Endothelial cell of umbilical vein (primary cell): Measurements from ENCODE around the gene TMEM233. TPM values are rescaled to one million over a fixed set of nuclear protein-coding genes. Genes with fewer than 3 reads are reported as not detected.

Source experiments
- BruUV-seq: library from RNA; stranded (reverse); fragments of 400-500 nt; replicated peaks from 2 replicates; lab custom pipeline; 2021; lab: Mats Ljungman, UMichigan
- CTCF ChIA-PET: fragments of 300-600, 350-600 bp; sonication (Branson Sonifier 250); formaldehyde crosslinking; loops from one replicate; lab custom pipeline; 2021; ENCODE audit warnings: antibody characterized with exemption, inconsistent platforms; lab: Charles Lee
- POLR2A ChIA-PET: fragments of 300-600, 350-600 bp; sonication (Branson Sonifier 250); formaldehyde crosslinking; loops from one replicate; lab custom pipeline; 2021; ENCODE audit warnings: antibody characterized with exemption, inconsistent platforms; lab: Charles Lee
- DNase-seq: peaks from one replicate; pipeline ENCODE4 v3.0.0-alpha.2; 2011; ENCODE audit warnings: low read depth, low spot score
- FAIRE-seq: peaks from 2 replicates; lab custom pipeline; 2011; peaks lifted over from hg19 to GRCh38; lab: Jason Lieb, UNC
- H2AFZ ChIP-seq: 2 replicates; pipeline ENCODE4 v1.6.0; 2012; ENCODE audit warnings: low read depth, low read length, control low read depth, inconsistent platforms
- H3K27ac ChIP-seq: 2 replicates; pipeline ENCODE4 v1.5.1; 2011; ENCODE audit warnings: low read depth, mild to moderate bottlenecking, control low read depth, low read length, moderate library complexity; ENCODE audit not compliant: insufficient read depth
- H3K27me3 ChIP-seq, 2 experiments: 2 replicates each; pipeline versions ENCODE4 v1.6.0 to v1.6.1; 2011; ENCODE audit warnings: low read length in 2 of 2, mixed read lengths in 1 of 2; ENCODE audit not compliant: control insufficient read depth in 2 of 2, insufficient read depth in 2 of 2
- H3K36me3 ChIP-seq, 2 experiments: 2 replicates in 1 of 2; 3 replicates in 1 of 2; pipeline ENCODE4 v1.5.1; 2011; ENCODE audit warnings: low read length in 2 of 2, mild to moderate bottlenecking in 1 of 2, moderate library complexity in 1 of 2; ENCODE audit not compliant: control insufficient read depth in 2 of 2, insufficient read depth in 2 of 2; ENCODE audit errors: extremely low read depth in 1 of 2
- H3K4me1 ChIP-seq: 3 replicates; pipeline ENCODE4 v1.5.1; 2011; ENCODE audit warnings: mild to moderate bottlenecking, low read length; ENCODE audit not compliant: control insufficient read depth, insufficient read depth; ENCODE audit errors: extremely low read depth
- H3K4me2 ChIP-seq: 2 replicates; pipeline ENCODE4 v1.6.1; 2011; ENCODE audit warnings: low read length, control low read depth, mixed read lengths; ENCODE audit not compliant: insufficient read depth
- H3K4me3 ChIP-seq, 3 experiments: fragments of 200-600 bp in 1 of 3; sonication (generic), shearing (Covaris generic) in 1 of 3; replicated peaks in 1 of 3; 2 replicates each; pipeline ENCODE4 v1.5.1; 2011 to 2016; ENCODE audit warnings: control low read depth in 3 of 3, low read length in 3 of 3, mild to moderate bottlenecking in 2 of 3, inconsistent platforms in 1 of 3, low read depth in 1 of 3, moderate library complexity in 1 of 3; ENCODE audit not compliant: insufficient read depth in 1 of 3
- H3K79me2 ChIP-seq: 2 replicates; pipeline ENCODE4 v1.6.0; 2012; ENCODE audit warnings: low read length, inconsistent platforms; ENCODE audit not compliant: control insufficient read depth, insufficient read depth
- H3K9ac ChIP-seq: replicated peaks from 2 replicates; pipeline ENCODE3; 2011; ENCODE audit warnings: low read length, control low read depth; ENCODE audit not compliant: insufficient read depth; ENCODE audit errors: extremely low read depth
- H3K9me1 ChIP-seq: replicated peaks from 3 replicates; pipeline ENCODE4 v1.6.0; 2011; ENCODE audit warnings: mild to moderate bottlenecking, low read length; ENCODE audit not compliant: control insufficient read depth, insufficient read depth; ENCODE audit errors: extremely low read depth
- H3K9me3 ChIP-seq: replicated peaks from 2 replicates; pipeline ENCODE4 v1.5.1; 2012; ENCODE audit warnings: low read length, inconsistent platforms; ENCODE audit not compliant: control insufficient read depth, insufficient read depth
- H4K20me1 ChIP-seq: replicated peaks from 2 replicates; pipeline ENCODE3; 2011; ENCODE audit warnings: mild to moderate bottlenecking, low read length; ENCODE audit not compliant: control insufficient read depth, insufficient read depth; ENCODE audit errors: extremely low read depth
- EZH2 ChIP-seq: IDR thresholded peaks from 2 replicates; pipeline ENCODE4 v1.6.1; 2012; ENCODE audit warnings: borderline replicate concordance, low read depth, mild to moderate bottlenecking, moderate library complexity, low read length, inconsistent platforms; ENCODE audit not compliant: severe bottlenecking
- FOS ChIP-seq: IDR thresholded peaks from 2 replicates; pipeline ENCODE4 v1.6.1; 2011; ENCODE audit warnings: mild to moderate bottlenecking, low read length, moderate library complexity, borderline replicate concordance; ENCODE audit not compliant: insufficient read depth
- GATA2 ChIP-seq: IDR thresholded peaks from 2 replicates; pipeline ENCODE4 v1.7.0; 2011; ENCODE audit warnings: low read depth, mild to moderate bottlenecking, moderate library complexity, mixed read lengths, low read length; ENCODE audit not compliant: insufficient read length, insufficient read depth
- JUN ChIP-seq: IDR thresholded peaks from 2 replicates; pipeline ENCODE4 v1.6.1; 2011; ENCODE audit warnings: borderline replicate concordance, low read depth; ENCODE audit not compliant: insufficient read length, insufficient read depth
- MYC ChIP-seq: IDR thresholded peaks from one replicate; pipeline ENCODE4 v1.6.1; 2011; ENCODE audit warnings: mild to moderate bottlenecking, low read depth, low read length
- POLR2A ChIP-seq: IDR thresholded peaks from 2 replicates; pipeline ENCODE4 v1.6.1; 2012; ENCODE audit warnings: low read depth, mild to moderate bottlenecking, control low read depth, low read length
- POLR2AphosphoS5 ChIP-seq: IDR thresholded peaks from 2 replicates; pipeline ENCODE4 v1.6.1; 2012; ENCODE audit warnings: low read depth, mild to moderate bottlenecking, control low read depth, low read length, moderate library complexity; ENCODE audit not compliant: insufficient read depth
- dilution Hi-C: fragments of 300-500 bp; cut with MboI; formaldehyde crosslinking; loops from one replicate; pipeline ENCODE4 v1.15.0; 2019; ENCODE audit warnings: low sequenced_read_pairs; ENCODE audit not compliant: extremely low pct_ligation_motif_present
- intact Hi-C: fragments of 100-400 bp; cut with micrococcal nuclease; formaldehyde crosslinking; loops from one replicate; pipeline ENCODE4 v1.10.0; 2022
- polyA plus RNA-seq, 4 experiments: library from polyadenylated mRNA; depleted of rRNA in 3 of 4; stranded (reverse) in 3 of 4; unstranded in 1 of 4; fragments of >200 nt; gene quantifications; 2 replicates each; pipeline versions ENCODE4 v1.2.1 to v1.2.3, GENCODE V29; 2011 to 2012; ENCODE audit warnings: missing spikeins in 1 of 4
- total RNA-seq: library from RNA; stranded (reverse); gene quantifications from 2 replicates; pipeline ENCODE4 v1.2.3, GENCODE V29; 2021
- TF ChIP-seq, protein P1 (sequence below): IDR thresholded peaks from 2 replicates; pipeline ENCODE4 v1.6.1; 2011; ENCODE audit not compliant: insufficient read depth, insufficient read length
- TF ChIP-seq, protein P2 (sequence below), 2 donors: IDR thresholded peaks; 1 replicate in 1 of 2; 2 replicates in 1 of 2; pipeline ENCODE4 v1.5.1; 2011; ENCODE audit warnings: low read length in 2 of 2, mild to moderate bottlenecking in 2 of 2, moderate library complexity in 2 of 2, control low read depth in 1 of 2, inconsistent platforms in 1 of 2, low read depth in 1 of 2; ENCODE audit not compliant: insufficient read depth in 1 of 2; ENCODE audit errors: extremely low read depth in 1 of 2

TMEM233 gene
- total and polyA plus RNA-seq, 2 donors (not counting 3 experiments of a cell fraction or from before 2014, with no cell fraction given) = 0.01 TPM; not detected in 1

DNA sequence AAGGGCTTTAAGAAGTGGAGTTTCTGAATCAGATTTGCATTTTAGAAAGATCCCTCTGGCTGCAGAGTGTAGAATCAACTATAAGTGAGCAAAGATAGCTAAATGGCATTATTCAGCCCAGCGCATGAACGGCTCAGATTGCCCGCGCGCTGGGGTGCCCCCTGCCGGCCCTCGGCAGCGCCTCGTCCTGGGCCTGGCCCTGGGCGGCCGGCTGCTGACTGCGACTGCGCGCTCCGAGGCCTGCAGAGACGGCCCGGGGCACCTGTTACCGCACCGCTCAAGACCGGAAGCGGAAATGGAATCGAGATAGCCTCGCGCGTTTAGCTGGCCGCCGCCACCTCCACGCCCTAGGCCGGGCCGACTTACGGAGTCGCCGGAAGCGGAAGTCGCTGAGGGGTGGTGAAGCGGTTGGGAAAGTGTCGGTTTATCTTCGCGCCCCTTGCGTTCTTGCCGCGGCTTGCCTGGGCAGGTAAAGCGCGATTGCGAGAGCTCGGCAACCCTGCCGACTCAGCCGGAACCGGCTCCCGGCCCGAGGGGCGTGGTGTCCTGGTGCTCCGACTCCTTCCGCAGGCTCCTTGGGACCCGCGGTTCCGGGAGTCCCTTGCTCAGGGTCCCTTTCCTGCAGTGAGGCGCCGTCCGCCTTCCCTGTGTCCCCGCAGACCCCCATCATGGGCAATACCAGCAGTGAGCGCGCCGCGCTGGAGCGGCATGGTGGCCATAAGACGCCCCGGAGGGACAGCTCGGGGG is 74.2 kb downstream of the TMEM233 start, which contains the start of gene PRKAB1:
TSS of gene PRKAB1 (plus strand) at position 557 of the 747 bp plus-strand sequence. CDS start at position 669, 112 bp downstream.
- no peaks in the 10 kb centered on the region for H3K36me3 ChIP-seq
- no peaks in the 10 kb centered on the region for H4K20me1 ChIP-seq
- H3K9ac ChIP-seq = peak within 1 kb of the TSS; percentile 79
- H3K9me1 ChIP-seq = no peaks in the 10 kb centered on the region
- H3K79me2 ChIP-seq = peaks cover 4% of the 10 kb centered on the region
- TSS peak; percentile 67 for BruUV-seq
- FAIRE-seq (peak; percentile 87), DNase-seq (peak; percentile 93)
- no peak for TF ChIP-seq JUN
- TF ChIP-seq POLR2AphosphoS5 = peak; percentile 89
- peak; percentile 13 for TF ChIP-seq FOS
- no peak for TF ChIP-seq EZH2
- TF ChIP-seq GATA2 = peak; percentile 21
- TF ChIP-seq MYC = no peak
- TF ChIP-seq, protein P1, sequence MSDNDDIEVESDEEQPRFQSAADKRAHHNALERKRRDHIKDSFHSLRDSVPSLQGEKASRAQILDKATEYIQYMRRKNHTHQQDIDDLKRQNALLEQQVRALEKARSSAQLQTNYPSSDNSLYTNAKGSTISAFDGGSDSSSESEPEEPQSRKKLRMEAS = no peak
- peak; percentile 46 for TF ChIP-seq POLR2A
- TF ChIP-seq, protein P2, sequence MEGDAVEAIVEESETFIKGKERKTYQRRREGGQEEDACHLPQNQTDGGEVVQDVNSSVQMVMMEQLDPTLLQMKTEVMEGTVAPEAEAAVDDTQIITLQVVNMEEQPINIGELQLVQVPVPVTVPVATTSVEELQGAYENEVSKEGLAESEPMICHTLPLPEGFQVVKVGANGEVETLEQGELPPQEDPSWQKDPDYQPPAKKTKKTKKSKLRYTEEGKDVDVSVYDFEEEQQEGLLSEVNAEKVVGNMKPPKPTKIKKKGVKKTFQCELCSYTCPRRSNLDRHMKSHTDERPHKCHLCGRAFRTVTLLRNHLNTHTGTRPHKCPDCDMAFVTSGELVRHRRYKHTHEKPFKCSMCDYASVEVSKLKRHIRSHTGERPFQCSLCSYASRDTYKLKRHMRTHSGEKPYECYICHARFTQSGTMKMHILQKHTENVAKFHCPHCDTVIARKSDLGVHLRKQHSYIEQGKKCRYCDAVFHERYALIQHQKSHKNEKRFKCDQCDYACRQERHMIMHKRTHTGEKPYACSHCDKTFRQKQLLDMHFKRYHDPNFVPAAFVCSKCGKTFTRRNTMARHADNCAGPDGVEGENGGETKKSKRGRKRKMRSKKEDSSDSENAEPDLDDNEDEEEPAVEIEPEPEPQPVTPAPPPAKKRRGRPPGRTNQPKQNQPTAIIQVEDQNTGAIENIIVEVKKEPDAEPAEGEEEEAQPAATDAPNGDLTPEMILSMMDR (IDR thresholded peaks at IDR 0.05; ENCODE audit: extremely low read depth in 1 of 2, insufficient read depth in 1 of 2, low read depth in 1 of 2, low read length in 2 of 2) = peak; percentile 90 to 98
- H3K27ac ChIP-seq = peak within 1 kb of the TSS; percentile 32
- CTCF ChIA-PET = interaction anchor here (0.6 to 2.2 kb wide), 19 partner anchors 14 to 1291 kb away, joined by 3 to 40 read pairs (median 4); partner anchors contain the start of gene SUDS3
- POLR2A ChIA-PET = interaction anchor here (0.6 kb wide), 1 partner anchor 221 kb away, joined by 3 read pairs; no protein-coding TSS in a partner anchor
- peak within 1 kb of the TSS; percentile 91 for H3K4me2 ChIP-seq
- intact Hi-C loops = loop anchor here (1.0 to 10.0 kb wide), 4 partner anchors 26 to 1263 kb away; no protein-coding TSS in a partner anchor
- H3K4me3 ChIP-seq = peak within 1 kb of the TSS; percentile 69 to 84 (median 76)
- dilution Hi-C loops = no loop called here
- H2AFZ ChIP-seq = peak within 1 kb of the TSS; percentile 88
- no peaks in the 10 kb centered on the region for H3K27me3 ChIP-seq
- H3K9me3 ChIP-seq = no peaks in the 10 kb centered on the region
- peaks cover 26% of the 10 kb centered on the region for H3K4me1 ChIP-seq
